Kidney tubule cell (primary cell): Measurements from ENCODE around the gene PCDH9.
"Not testable (repeated sequence)": the region's sequence is repeated elsewhere in the genome, so short reads cannot be mapped to it uniquely, and the experiment has no call there.

Source experiments
- DNase-seq: peaks from one replicate; pipeline ENCODE4 v3.0.0-alpha.2; 2018; ENCODE audit warnings: low spot score

Gene PCDH9

DNA sequence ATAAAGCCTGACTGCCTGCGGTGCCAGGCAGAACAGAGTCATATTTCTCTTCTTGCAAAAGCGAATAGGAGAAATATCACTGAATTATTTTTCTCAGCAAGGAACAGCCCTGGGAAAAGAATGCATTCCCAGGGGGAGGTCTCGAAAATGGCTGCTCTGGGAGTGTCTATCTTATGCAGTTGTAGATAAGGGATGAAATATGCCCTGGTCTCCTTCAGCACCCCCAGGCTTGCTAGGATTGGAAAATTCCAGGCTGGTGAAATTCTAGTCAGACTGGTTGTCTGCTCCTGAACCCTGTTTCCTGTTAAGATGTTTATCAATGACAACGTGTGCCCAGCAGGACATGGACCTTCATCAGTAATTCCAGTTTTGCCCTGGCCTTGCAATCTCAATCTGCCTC is 469.5 kb downstream of the PCDH9 start:
- DNase-seq = not testable (repeated sequence)

DNA sequence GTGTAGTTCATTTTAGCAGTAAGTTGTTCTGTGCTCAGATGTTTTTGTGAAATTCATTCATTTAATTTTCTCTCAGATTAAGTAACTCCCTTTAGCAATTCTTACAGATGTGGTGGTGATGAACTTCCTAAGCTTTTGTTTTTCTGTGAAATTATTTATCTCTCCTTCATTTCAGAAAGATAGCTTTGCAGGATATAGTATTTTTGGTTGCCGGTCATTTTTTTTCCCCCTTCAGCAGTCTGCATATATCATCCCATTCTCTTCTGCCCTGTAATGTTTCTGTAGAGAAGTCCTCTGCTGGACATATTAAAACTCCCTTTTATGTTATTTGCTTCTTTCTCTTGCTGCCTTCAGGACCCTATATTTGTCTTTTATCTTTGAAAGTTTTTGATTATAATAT is 470.2 kb downstream of the PCDH9 start:
- no peak for DNase-seq

GRCh38 chr13:66751691-66752090 is 478.4 kb downstream of the PCDH9 start:
- DNase-seq = no peak

DNA sequence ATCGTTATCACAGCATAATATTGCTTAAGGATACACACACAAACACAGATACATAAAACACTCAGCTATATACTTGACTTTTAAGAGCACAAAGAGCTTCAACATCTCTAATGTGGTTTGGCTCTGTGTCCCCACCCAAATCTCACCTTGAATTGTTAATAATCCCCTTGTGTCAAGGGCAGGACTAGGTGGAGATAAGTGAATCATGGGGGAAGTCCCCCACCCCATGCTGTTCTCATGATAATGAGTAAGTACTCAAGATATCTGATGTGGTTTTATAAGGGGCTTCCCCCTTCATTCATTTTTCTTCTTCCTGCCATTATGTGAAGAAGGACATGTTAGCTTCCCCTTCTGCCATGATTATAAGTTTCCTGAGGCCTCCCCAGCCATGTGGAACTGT is 481.4 kb downstream of the PCDH9 start:
- peak; percentile 49 for DNase-seq

GRCh38 chr13:66745307-66745706 is 484.8 kb downstream of the PCDH9 start:
- DNase-seq = no peak

- DNase-seq = no peak
Measured at GRCh38 chr13:66723576-66723975, 506.6 kb downstream of the PCDH9 start.

- DNase-seq = no peak
Measured at GRCh38 chr13:66716538-66716937, 513.6 kb downstream of the PCDH9 start.

- peak; percentile 1 for DNase-seq
Measured at GRCh38 chr13:66714795-66715194, 515.3 kb downstream of the PCDH9 start.

GRCh38 chr13:66704110-66704509 is 526.0 kb downstream of the PCDH9 start:
- no peak for DNase-seq

DNA sequence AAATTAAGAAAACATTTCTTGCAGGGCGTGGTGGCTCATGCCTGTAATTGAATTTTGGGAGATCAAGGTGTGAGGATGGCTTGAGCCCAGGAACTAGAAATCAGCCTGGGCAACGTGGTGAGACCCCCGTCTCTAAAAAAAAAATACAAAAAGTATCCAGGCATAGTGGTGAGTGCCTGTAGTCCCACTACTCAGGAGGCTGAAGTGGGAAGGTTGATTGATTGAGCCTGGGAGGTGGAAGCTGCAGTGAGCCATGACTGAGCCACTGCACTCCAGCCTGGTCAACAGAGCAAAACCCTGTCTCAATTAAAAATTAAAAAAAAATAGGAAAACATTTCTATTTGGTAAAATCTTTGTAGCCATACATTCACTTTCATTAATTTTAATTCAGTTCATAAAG is 526.5 kb downstream of the PCDH9 start:
- no peak for DNase-seq

GRCh38 chr13:66700117-66700601 is 530.0 kb downstream of the PCDH9 start:
- DNase-seq = no peak

DNA sequence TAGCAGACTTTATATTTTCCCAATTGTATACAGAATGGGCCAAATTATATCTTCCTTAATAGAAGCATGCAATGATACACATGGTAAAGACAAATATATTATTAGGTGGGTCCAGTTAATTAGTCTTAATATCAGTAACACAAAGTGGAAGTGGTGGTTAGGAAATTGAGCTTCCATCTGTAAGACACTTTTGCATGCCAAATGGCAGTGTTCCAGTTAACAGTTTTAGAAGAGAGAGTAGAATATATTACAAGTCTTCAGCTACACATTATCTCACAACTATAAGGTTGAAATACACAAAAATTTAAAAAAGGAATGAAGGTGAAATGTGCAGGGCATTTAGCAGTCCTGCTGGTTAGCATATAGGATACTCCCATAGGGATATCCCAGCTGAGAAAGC is 536.5 kb downstream of the PCDH9 start:
- DNase-seq = no peak

GRCh38 chr13:66691149-66691548 is 539.0 kb downstream of the PCDH9 start:
- no peak for DNase-seq

GRCh38 chr13:66689628-66690027 is 540.5 kb downstream of the PCDH9 start:
- peak; percentile 13 for DNase-seq

GRCh38 chr13:66689037-66689619 is 541.0 kb downstream of the PCDH9 start:
- DNase-seq = peak; percentile 6

DNA sequence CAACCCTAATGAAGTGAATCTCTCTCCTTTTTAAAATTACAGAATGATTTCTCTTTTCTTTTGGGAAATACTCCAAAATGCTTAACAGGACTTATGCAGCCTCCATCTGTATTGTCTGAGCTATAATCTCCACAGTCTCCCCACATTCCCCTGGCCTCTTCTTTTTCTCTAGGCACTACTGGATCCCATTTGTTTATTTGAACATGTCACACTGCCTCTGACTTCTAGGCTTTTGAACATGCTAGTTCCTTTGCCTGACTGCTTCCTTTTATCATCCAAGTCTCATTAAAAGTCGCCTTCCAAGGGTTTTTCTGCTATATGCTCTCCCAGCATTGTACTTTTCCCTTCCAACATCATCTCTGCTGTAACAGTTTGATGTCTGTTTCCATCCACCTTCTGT is 548.7 kb downstream of the PCDH9 start:
- no peak for DNase-seq

DNA sequence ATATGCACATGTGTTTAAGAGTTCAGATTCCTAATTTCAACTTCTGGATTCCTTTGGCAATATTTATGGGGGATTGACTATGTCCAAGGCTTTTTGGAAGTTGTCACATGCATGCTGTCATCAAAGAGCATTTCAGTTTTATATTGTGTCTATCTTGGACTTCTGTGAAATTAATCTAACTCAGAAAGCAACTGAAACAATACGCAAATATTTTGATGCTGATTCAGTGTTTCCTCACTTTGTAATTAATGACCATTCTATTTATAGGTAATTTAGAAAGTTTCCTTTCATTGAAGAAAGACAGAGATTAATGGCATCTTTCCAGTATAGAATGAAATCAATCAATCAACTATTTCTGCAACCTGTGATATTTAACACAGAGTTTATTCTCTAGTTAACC is 550.1 kb downstream of the PCDH9 start:
- DNase-seq = no peak

DNA sequence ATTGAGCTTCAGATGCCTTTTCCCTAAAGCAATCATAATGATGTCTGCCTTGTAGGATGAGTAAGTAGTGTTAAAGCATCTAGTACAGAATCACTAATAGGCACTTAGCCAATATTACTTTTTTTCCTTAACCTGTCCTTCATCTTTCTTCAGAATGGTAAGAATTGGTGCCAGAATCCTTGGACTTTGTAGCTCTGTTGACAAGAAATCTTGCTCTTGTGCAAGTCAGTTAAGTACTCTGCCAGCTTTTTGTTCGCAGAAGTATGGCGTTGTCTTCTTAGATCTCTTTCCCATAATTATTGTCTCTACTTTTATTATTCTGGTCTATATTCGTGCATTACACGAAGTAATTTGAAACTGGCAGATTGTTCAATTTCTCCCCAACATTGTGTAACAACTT is 554.5 kb downstream of the PCDH9 start:
- no peak for DNase-seq

DNA sequence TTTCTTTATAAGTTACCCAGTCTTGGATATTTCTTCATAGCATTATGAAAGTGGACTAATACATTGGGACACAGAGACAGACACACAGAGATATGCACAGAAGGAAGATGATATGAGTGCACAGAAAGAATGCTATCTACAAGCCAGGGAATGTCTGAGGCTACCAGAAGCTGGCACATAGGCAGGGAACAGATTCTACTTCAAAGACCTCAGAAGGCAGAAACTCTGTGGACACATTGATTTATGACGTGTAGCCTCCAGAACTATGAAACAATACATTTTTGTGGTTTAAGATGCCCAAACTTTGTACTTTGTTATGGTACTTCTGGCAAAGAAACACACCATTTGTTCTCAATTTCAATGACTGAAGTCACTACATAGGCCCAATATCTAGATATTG is 556.7 kb downstream of the PCDH9 start:
- peak; percentile 51 for DNase-seq

GRCh38 chr13:66665991-66666390 is 564.1 kb downstream of the PCDH9 start:
- peak; percentile 98 for DNase-seq

DNA sequence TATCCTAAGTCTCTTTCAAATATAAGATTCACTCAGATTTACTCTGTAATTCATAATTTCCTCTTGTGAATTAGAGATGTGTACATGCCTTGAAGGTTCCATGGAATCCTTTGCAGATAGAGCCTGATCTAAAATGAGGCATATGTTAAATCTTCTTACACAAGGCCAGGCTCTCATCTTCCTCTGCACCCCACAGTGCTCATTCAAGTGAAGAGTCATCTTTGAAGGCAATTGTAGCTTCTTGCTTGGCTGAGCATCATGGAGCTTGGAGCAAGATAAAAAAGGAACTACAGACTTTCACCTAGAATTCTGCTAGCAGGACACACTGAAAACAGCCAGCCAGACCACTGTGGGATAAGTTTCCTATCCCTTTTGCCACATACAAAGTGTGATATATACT is 566.4 kb downstream of the PCDH9 start:
- DNase-seq = peak; percentile 54

DNA sequence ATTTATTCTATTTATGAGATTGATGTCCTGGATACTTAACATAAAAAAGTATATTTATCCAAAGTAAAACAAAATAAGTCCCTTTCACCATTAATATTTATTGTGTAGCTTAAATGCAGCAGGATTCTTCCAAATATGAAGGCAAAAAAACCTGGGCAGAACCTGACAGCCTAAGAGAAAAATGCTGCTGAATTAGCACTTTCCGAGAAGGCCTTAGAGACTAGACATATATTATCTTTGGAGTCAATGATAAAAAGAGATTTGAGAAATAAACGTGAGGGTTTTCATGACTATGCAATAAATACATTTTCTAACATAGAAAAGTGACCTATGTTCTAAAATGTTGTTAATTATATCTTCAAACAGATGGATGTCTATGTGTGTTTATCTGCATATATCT is 566.9 kb downstream of the PCDH9 start:
- no peak for DNase-seq

DNA sequence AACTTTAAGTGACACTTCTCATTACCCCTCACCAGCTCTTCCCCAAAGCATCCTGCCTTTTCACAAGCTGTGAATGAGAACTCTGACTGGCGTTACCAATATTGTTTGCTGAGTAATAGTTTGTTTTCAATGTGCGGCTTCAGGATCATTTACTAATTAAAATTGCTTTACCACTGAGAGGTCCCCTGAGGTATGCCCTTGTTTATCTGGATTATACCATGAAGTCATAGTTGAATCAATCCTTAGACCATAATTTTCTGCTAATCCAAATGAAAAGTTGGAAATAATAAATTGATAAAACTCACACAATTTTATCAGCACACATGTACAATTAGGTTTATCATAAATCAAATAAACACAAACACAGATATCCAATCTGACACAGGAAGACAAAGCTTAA is 568.8 kb downstream of the PCDH9 start:
- no peak for DNase-seq

- DNase-seq = no peak
Measured at GRCh38 chr13:66660468-66660813, 569.7 kb downstream of the PCDH9 start.
